ENCODE results near the gene MARCHF10. TPM values are rescaled to one million over a fixed set of nuclear protein-coding genes. Genes with fewer than 3 reads are reported as not detected.

Gene MARCHF10
- total RNA-seq, 2 donors from 2014 or later: under 0.01 TPM; not detected in 1

DNA sequence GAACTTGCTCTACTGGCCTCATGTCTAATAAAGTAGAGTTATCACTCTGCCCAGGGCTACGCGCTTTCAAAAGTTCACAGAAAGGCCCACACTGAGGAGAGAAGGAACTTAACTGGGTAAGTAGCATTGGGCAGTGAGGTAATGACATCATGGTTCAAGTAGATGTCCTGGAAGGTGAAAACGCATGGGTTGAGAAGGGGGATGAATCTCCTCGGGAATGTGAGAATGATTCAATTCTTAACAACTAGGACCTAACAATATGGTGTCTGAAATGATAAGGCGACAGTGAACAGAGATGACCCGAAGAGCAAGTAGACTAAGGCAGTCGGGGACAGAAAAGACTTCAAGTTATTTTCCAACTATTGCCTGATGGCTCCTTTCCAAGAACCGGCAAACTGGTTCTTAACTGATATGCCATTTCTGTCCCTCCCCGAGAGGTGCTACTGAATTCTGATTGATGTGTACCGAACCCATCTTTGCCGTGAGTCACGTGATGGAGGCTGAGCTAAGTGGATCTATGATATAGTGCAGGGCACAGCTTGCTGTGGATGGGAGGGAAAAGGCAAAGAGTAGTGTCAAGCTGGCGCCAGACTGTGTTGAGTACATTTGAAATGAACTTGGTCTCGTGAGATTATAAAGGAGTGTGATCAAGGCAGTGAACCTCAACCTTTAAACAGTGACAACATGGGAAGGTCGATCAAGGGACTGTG is 44.1 kb downstream of the MARCHF10 start:
- 69 to 78% methylated on average over 15 of the region's 15 CpGs for WGBS, 2 donors
- DNase-seq: no peak

DNA sequence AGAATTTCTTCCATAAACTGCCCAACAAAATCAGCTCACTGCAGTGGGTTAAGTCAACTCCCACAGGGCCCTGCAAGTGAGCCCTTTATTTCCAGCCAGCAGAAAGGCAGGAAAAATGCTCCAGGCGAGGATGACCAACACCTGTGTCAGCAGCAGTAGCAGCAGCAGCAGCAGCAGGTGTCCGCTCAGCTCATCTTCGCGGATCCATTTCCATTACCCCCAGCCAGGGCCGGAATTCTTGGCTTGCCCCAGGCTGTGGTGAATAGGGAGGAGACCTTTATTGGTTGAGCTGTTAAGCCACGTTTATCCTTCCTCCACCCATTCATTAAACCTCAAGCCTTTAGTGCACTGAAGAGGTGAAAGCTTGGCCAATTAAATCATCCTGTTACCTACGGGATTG is 46.2 kb downstream of the MARCHF10 start:
- intact Hi-C loops (cut with DNase I): no loop called here
- Histone ChIP-seq H3K36me3 (replicated peaks in 1 of 2; ENCODE audit: insufficient read depth in 1 of 2, low read depth in 2 of 2) (no peaks in the 10 kb centered on the region), H3K27ac (no peak overlapping the region), H3K27me3 (no peaks in the 10 kb centered on the region), H3K9me3 (no peaks in the 10 kb centered on the region), H3K4me1 (no peaks in the 10 kb centered on the region), H3K4me3 (no peak overlapping the region)
- ATAC-seq (no peak), DNase-seq (no peak)
- TF ChIP-seq, protein P1, sequence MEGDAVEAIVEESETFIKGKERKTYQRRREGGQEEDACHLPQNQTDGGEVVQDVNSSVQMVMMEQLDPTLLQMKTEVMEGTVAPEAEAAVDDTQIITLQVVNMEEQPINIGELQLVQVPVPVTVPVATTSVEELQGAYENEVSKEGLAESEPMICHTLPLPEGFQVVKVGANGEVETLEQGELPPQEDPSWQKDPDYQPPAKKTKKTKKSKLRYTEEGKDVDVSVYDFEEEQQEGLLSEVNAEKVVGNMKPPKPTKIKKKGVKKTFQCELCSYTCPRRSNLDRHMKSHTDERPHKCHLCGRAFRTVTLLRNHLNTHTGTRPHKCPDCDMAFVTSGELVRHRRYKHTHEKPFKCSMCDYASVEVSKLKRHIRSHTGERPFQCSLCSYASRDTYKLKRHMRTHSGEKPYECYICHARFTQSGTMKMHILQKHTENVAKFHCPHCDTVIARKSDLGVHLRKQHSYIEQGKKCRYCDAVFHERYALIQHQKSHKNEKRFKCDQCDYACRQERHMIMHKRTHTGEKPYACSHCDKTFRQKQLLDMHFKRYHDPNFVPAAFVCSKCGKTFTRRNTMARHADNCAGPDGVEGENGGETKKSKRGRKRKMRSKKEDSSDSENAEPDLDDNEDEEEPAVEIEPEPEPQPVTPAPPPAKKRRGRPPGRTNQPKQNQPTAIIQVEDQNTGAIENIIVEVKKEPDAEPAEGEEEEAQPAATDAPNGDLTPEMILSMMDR (IDR thresholded peaks at IDR 0.05): no peak
- no peak for TF ChIP-seq POLR2A (IDR thresholded peaks at IDR 0.05)
- WGBS, 2 donors: 46 to 65% methylated on average over 5 to 7 of the region's 7 CpGs

More for the DNA sequence above, 44.1 kb downstream of the MARCHF10 start:
- ATAC-seq: no peak
- Histone ChIP-seq H3K36me3 (replicated peaks in 1 of 2; ENCODE audit: insufficient read depth in 1 of 2, low read depth in 2 of 2) (no peaks in the 10 kb centered on the region), H3K9me3 (no peaks in the 10 kb centered on the region), H3K27ac (no peak overlapping the region), H3K4me3 (no peak overlapping the region), H3K27me3 (no peaks in the 10 kb centered on the region), H3K4me1 (no peaks in the 10 kb centered on the region)
- intact Hi-C loops (cut with DNase I): no loop called here
- TF ChIP-seq POLR2A (IDR thresholded peaks at IDR 0.05): no peak
- TF ChIP-seq, protein P1 (IDR thresholded peaks at IDR 0.05): no peak

DNA sequence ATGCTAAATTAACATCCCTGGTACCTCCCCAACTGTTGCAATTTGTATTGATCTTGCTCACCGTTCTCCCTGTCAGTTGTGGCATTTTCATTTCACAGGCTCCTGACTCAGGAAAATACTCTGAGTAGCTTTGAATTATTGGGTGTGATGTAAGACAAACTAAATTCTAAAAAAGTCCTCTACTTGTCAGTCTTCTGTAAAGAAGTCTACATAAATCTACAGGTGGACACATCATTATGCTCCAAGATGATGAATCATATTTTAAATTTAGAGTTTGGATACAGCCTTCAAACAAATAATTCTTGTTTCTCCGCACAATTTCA is 47.2 kb downstream of the MARCHF10 start:
- DNase-seq: no peak
- TF ChIP-seq POLR2A (IDR thresholded peaks at IDR 0.05): no peak
- TF ChIP-seq, protein P1 (IDR thresholded peaks at IDR 0.05): no peak
- Histone ChIP-seq H3K4me1 (no peaks in the 10 kb centered on the region), H3K27ac (no peak overlapping the region), H3K9me3 (no peaks in the 10 kb centered on the region), H3K27me3 (no peaks in the 10 kb centered on the region), H3K36me3 (replicated peaks in 1 of 2; ENCODE audit: insufficient read depth in 1 of 2, low read depth in 2 of 2) (no peaks in the 10 kb centered on the region), H3K4me3 (no peak overlapping the region)
- no peak for ATAC-seq
- intact Hi-C loops (cut with DNase I): no loop called here
- WGBS, 2 donors: 37 to 46% methylated on average over 2 of the region's 2 CpGs

DNA sequence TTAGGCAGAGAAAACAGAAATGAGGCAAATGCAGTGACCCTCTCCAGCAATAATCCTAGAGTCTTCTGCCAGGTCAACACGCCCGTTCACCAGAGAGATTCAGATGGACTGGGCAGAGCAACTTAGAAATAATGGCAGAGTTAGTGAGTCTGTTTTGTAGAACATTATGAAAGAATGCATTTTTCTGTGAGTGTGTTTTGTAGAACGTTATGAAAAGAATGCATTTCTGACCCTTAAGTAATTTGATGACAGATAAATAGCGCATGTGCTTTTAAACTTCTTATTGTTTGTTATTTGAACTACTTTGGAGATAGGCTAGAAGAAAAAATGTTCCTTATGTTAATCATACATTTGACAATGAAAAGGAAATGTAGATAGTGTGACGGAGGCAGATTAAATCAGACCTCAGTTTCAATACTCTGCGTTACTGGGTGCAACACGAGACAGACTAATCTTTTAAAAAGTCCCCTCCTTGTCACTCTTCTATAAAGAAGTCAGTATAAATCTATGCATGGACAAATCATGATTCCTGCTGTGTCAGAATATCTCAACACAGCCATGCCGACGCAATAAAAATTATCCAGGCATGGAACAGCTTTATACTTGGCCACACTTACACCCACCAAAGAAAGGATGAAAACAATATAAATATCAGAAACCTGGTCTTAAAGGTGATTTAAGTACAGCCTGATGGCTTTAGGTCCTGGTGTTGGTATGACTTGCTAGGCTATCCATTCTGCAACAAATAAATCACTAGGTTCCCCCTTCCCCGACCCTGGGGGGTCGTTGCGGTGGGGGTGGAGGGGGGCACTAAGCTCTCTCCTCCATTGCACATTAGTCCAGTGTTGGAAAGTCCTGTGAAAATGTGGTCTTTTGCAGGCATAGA is 47.8 kb downstream of the MARCHF10 start:
- no peak overlapping the region for H3K4me3 ChIP-seq
- H3K36me3 ChIP-seq (replicated peaks in 1 of 2; ENCODE audit: insufficient read depth in 1 of 2, low read depth in 2 of 2): no peaks in the 10 kb centered on the region
- 48 to 51% methylated on average over 11 to 12 of the region's 12 CpGs for WGBS, 2 donors
- ATAC-seq (no peak), DNase-seq (no peak)
- H3K27me3 ChIP-seq: no peaks in the 10 kb centered on the region
- intact Hi-C loops (cut with DNase I): no loop called here
- no peaks in the 10 kb centered on the region for H3K9me3 ChIP-seq
- no peaks in the 10 kb centered on the region for H3K4me1 ChIP-seq
- H3K27ac ChIP-seq: no peak overlapping the region
- no peak for TF ChIP-seq POLR2A (IDR thresholded peaks at IDR 0.05)
- TF ChIP-seq, protein P1 (IDR thresholded peaks at IDR 0.05): no peak
